HG02798 (cell line): ENCODE results near the gene WNT7A.

ENCODE experiments used
- ATAC-seq: cut with Tn5 transposase; IDR thresholded peaks from one replicate; pipeline ENCODE4 v1.9.1; 2021; ENCODE audit warnings: mild to moderate bottlenecking; ENCODE audit not compliant: unreplicated experiment, poor library complexity

WNT7A gene

GRCh38 chr3:13833506-13834257 is 46.2 kb downstream of the WNT7A start:
- ATAC-seq = no peak

DNA sequence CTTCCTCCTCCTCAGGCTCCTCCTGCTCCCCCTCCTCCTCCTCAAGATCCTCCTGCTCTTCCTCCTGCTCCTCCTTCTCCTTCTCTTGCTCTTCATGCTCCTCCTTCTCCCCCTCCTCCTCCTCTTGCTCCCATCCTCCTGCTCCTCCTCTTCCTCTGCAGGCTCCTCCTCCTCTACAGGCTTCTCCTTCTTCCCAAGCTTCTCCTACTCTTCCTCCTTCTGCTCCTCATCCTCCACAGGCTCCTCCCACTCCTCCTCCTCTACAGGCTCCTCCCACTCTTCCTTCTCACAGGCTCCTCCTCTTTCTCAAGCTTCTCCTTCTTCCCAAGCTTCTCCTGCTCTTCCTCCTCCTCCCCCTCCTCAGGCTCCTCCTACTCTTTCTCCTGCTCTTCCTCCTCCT is 47.7 kb downstream of the WNT7A start:
- no peak for ATAC-seq

GRCh38 chr3:13831386-13831996 is 48.4 kb downstream of the WNT7A start:
- ATAC-seq = no peak

GRCh38 chr3:13829311-13829710 is 50.6 kb downstream of the WNT7A start:
- ATAC-seq = no peak

GRCh38 chr3:13828501-13829265 is 51.2 kb downstream of the WNT7A start:
- ATAC-seq = no peak

GRCh38 chr3:13827699-13828098 is 52.2 kb downstream of the WNT7A start:
- no peak for ATAC-seq

GRCh38 chr3:13827256-13827655 is 52.6 kb downstream of the WNT7A start:
- ATAC-seq = no peak

- no peak for ATAC-seq
These were observed 53.2 kb downstream of the WNT7A start for GRCh38 chr3:13826672-13827071.

- no peak for ATAC-seq
These were observed 54.0 kb downstream of the WNT7A start for GRCh38 chr3:13825821-13826220.

GRCh38 chr3:13825311-13825579 is 54.6 kb downstream of the WNT7A start:
- no peak for ATAC-seq

- no peak for ATAC-seq
These were observed 55.2 kb downstream of the WNT7A start for GRCh38 chr3:13824521-13825310.

DNA sequence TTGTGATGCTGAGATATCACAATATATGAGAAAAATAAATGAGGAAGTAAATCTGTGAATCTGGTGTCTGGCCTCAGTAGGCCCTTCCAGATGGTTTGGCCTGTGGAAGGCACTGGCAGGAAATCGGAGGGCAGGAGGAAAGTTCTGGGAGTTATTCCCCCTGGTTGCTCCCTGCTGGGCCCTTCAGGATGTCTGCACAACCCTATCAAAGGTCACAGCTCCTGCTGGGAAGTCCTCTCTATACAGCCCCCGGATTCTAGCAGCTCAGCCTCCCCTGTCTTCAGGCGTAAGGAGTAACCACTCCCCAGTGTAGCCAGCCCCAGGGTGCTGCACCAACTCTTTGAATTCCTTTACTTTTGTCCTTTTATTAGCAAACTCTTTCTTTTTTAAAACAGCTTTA is 56.2 kb downstream of the WNT7A start:
- ATAC-seq = no peak

DNA sequence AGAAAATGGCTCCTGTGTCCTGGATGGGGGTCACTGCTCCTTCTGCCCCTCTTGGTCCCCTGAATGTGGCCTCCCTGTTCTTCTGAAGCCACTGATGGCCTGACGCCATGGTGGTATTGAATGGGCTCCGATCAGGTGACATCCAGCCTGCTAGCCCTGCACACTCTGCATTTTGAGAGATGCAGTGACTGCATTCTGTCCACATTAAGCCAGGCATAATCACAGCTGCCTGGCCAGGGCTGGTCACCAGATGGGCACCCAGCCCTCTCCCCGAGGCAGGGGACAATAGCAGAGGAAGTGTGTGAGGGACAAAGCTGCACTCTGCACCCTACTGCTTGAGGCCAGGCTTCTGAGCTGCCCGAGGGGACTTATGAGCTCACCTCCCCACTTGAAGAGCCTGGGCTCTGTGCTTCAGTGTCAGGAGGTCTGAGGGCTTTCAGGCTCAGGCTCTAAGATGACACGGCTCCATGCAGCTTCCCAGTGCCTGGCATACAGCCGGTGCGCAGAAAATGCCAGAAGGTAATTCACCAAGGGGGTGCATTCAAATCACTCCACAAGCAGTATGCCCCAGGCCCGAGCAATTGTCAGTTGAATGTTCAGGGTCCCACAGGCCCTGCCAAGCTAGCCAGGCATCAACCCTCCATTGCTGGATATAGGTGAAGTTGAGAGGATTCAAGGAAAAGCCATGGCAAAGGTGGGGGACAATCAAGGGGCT is 56.8 kb downstream of the WNT7A start:
- no peak for ATAC-seq

GRCh38 chr3:13822042-13822441 is 57.8 kb downstream of the WNT7A start:
- ATAC-seq = no peak

- no peak for ATAC-seq
These were observed 58.7 kb downstream of the WNT7A start for GRCh38 chr3:13821126-13821525.

GRCh38 chr3:13818919-13819318 is 61.0 kb downstream of the WNT7A start:
- ATAC-seq = no peak

GRCh38 chr3:13815088-13815683 is 64.7 kb downstream of the WNT7A start:
- ATAC-seq = no peak

DNA sequence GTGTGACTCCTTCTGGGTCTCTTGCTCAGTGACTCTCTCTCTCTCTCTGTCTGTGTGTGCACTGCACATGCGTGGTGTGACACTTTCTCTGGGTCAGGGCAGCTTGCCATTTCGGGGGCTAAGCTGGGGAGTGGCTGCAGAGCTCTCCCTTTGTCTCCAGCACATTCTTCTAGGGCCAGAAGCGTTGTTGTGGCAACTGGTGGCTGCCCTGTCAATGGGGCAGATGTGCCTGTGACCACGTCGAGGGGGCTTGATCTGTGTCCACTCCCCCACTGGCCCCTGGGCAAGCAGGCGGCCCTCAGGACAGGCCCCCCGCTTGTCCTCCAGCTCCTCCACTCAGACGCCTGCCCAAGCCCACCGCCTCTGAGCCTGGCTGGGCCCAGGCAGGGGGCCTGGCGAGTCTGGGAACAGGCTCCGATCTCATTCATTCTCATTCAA is 67.8 kb downstream of the WNT7A start:
- ATAC-seq = no peak

- ATAC-seq = no peak
These were observed 68.3 kb downstream of the WNT7A start for GRCh38 chr3:13811614-13812013.

DNA sequence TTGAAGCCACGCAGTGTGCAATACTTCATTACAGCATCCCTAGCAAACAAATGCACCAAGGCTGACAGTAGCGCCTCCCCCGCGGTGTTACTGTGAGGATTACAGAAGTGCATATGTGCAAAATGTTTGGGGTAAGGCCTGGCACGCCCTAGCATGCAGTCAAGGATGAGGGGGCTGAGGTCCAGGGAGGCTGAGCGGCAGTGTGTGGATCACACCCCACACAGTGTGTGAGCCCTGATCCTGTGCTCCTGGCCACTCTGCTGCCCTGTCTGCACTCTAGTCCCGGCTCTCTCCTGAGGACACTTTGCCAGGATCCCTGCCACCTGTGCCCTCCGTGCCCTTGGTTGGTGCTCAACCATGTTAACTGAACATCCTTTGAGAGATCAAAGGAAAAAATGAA is 71.3 kb downstream of the WNT7A start:
- ATAC-seq = no peak
